Endothelial cell of umbilical vein (primary cell): Measurements from ENCODE around the gene HOOK2.
"Not testable (repeated sequence)": the region's sequence is repeated elsewhere in the genome, so short reads cannot be mapped to it uniquely, and the experiment has no call there.

Source experiments
- CTCF ChIP-seq, 2 donors: IDR thresholded peaks; 1 replicate in 1 of 2; 2 replicates in 1 of 2; pipeline ENCODE4 v1.5.1; 2011; ENCODE audit warnings: low read length in 2 of 2, mild to moderate bottlenecking in 2 of 2, moderate library complexity in 2 of 2, control low read depth in 1 of 2, inconsistent platforms in 1 of 2, low read depth in 1 of 2; ENCODE audit not compliant: insufficient read depth in 1 of 2; ENCODE audit errors: extremely low read depth in 1 of 2
- EZH2 ChIP-seq: IDR thresholded peaks from 2 replicates; pipeline ENCODE4 v1.6.1; 2012; ENCODE audit warnings: borderline replicate concordance, low read depth, mild to moderate bottlenecking, moderate library complexity, low read length, inconsistent platforms; ENCODE audit not compliant: severe bottlenecking
- POLR2A ChIP-seq: IDR thresholded peaks from 2 replicates; pipeline ENCODE4 v1.6.1; 2012; ENCODE audit warnings: low read depth, mild to moderate bottlenecking, control low read depth, low read length

DNA sequence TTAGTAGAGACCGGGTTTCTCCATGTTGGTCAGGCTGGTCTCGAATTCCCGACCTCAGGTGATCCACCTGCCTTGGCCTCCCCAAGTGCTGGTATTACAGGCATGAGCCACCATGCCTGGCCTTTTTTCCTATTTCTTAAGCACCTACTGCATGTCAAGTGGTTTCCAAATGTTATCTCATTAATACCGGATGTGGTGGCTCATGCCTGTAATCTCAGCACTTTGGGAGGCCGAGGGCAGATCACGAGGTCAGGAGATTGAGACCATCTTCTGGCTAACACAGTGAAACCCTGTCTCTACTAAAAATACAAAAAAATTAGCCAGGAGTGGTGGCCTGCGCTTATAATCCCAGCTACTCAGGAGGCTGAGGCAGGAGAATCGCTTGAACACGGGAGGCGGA is 49.7 kb downstream of the HOOK2 start:
- TF ChIP-seq POLR2A; CTCF (IDR thresholded peaks at IDR 0.05; ENCODE audit: extremely low read depth in 1 of 2, insufficient read depth in 1 of 2, low read depth in 1 of 2, low read length in 2 of 2); EZH2: not testable (repeated sequence)
